Measurements from ENCODE around the gene ASAP2. TPM values are rescaled to one million over a fixed set of nuclear protein-coding genes. Genes with fewer than 3 reads are reported as not detected.

Gene ASAP2
- total RNA-seq: 43.5 and 44.8 TPM in 2 replicates

GRCh38 chr2:9205963-9206948 is at the start of gene ASAP2:
Gene ASAP2, plus strand, starts transcription at chr2:9206812. Its CDS starts 293 bp downstream, at chr2:9207105.

DNA sequence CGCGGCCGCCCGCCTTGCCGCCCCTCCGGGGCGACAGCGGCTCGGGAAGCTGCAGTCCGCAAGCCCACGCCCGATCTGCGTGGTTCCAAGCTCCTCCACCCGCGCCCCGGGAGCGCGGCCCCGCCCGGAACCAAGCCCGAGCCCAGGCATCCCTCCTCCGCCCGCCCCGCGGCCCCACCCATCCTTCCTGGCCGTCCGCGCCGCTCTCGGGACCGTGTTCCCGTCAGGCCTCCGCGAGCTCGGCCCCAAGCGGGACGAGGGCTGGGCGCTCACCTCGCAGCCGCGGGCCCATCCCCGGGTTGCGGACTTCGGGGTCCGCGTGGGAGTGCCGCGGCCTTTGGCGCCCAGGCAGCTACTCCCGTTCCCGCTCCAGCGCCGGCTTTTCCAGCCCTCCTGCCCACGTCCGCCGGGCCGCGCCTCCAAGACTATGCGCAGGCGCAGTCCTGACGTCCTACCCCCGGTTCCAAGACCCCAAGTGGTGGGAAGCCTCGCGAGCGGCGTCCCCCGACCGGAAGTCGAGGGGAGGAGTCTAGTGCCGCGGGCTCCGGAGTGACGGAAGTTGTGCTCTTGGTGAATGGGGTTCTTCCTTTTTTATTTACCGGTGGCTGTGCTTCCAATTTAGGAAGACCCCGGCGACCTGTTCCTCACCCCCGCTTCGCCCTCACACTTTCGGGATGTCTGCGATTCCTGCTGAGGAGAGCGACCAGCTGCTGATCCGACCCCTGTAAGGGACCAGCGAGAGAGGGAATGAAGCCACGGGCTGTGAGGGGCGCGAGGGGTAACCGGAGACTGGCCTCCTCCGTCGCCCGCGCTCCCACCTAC is 216.7 kb downstream of the ASAP2 start, which contains the start of the genes CPSF3 and ITGB1BP1:
CPSF3 (plus strand) TSS at position 555 of the 822 bp plus-strand sequence; CDS start at position 675, 120 bp downstream.
ITGB1BP1 (minus strand) TSS at position 429 of the 822 bp plus-strand sequence. CDS start 4,831 bp downstream, outside the sequence.

Other genes with a start within 250 kb of the ASAP2 start
- gene MBOAT2, start 203.1 kb upstream of the ASAP2 start, total RNA-seq: 76.0 and 89.6 TPM in 2 replicates
- 65.4 and 76.9 TPM in 2 replicates for gene ITGB1BP1, start 216.7 kb downstream of the ASAP2 start, total RNA-seq
- 68.1 and 110 TPM in 2 replicates for gene CPSF3, start 216.8 kb downstream of the ASAP2 start, total RNA-seq